Muscle layer of duodenum (tissue), 2 donors: ENCODE data around the gene CHST12.
"Not testable (repeated sequence)": the region's sequence is repeated elsewhere in the genome, so short reads cannot be mapped to it uniquely, and the experiment has no call there.

Experiments used
- H3K27ac ChIP-seq: one replicate; pipeline ENCODE4 v1.7.0; 2013; ENCODE audit warnings: mild to moderate bottlenecking, low read length
- H3K27me3 ChIP-seq: one replicate; pipeline ENCODE4 v1.7.0; 2013; ENCODE audit warnings: low read depth, mild to moderate bottlenecking, control low read depth, low read length
- H3K36me3 ChIP-seq, 2 donors: one replicate each; pipeline ENCODE4 v1.7.0; 2013; ENCODE audit warnings: low read length in 2 of 2, control low read depth in 1 of 2, mild to moderate bottlenecking in 1 of 2; ENCODE audit not compliant: insufficient read depth in 2 of 2, control insufficient read depth in 1 of 2
- H3K4me1 ChIP-seq, 2 donors: one replicate each; pipeline ENCODE4 v1.7.0; 2013; ENCODE audit warnings: low read length in 2 of 2, mild to moderate bottlenecking in 2 of 2, control low read depth in 1 of 2, moderate library complexity in 1 of 2; ENCODE audit not compliant: insufficient read depth in 2 of 2, control insufficient read depth in 1 of 2
- H3K4me3 ChIP-seq, 2 donors: one replicate each; pipeline ENCODE4 v1.7.0; 2013; ENCODE audit warnings: low read length in 2 of 2, low read depth in 1 of 2, mild to moderate bottlenecking in 1 of 2
- H3K9me3 ChIP-seq, 2 donors: one replicate each; pipeline ENCODE4 v1.7.0; 2013; ENCODE audit warnings: low read length in 2 of 2, control low read depth in 1 of 2, mild to moderate bottlenecking in 1 of 2; ENCODE audit not compliant: control insufficient read depth in 1 of 2
- donor health status: healthy.

The CHST12 gene

GRCh38 chr7:2362385-2363088 is 40.9 kb upstream of the CHST12 start:
- Histone ChIP-seq H3K27me3 (no peaks in the 10 kb centered on the region), H3K4me3 (no peak overlapping the region), H3K4me1 (peaks cover 8 to 25% of the 10 kb centered on the region in 2 donors), H3K36me3 (peaks cover 60% of the 10 kb centered on the region in 2 donors), H3K27ac (no peak overlapping the region), H3K9me3 (no peaks in the 10 kb centered on the region)

DNA sequence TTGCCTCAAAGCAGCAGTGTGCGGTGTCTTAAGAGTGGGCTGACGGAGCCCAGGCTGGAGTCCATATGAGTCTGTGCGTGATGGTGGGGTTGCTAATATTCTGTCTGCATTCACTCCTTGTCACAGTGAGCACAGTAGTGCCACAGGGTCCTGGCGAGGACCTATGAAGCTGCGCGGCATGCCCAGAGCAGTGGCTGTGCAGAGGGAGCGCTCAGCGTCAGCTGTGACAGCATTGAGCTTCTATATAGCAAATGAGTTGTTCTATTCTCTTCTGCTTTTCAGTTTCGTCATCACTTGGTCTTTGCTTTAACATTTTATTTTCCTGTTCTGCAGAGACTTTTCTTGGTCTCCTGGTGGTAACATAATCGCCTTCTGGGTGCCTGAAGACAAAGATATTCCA is 34.3 kb upstream of the CHST12 start:
- H3K4me1 ChIP-seq = no peaks in the 10 kb centered on the region
- H3K27ac ChIP-seq = no peak overlapping the region
- H3K4me3 ChIP-seq = no peak overlapping the region
- H3K9me3 ChIP-seq = no peaks in the 10 kb centered on the region
- no peaks in the 10 kb centered on the region for H3K27me3 ChIP-seq
- H3K36me3 ChIP-seq = peaks cover 79 to 96% of the 10 kb centered on the region in 2 donors

DNA sequence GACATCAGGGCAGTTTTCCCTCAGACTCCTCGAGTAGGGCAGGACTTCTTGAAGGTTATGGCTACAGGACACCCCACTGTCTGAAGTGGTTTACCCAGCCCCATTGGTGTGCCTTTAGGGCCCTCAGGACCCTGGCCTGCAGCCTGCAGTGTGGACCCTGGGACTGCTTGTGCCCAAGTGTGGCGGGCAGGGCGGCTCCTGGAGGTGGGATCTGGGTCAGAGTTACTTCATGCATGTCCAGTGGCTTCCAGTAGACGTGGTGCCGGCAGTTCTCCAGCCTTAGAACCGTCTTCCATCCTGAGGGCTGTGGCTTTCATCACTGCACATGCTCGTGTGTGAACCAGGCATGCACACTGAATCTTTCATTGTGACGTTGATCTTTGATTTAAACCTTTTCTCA is 32.1 kb upstream of the CHST12 start:
- Histone ChIP-seq H3K9me3 (no peaks in the 10 kb centered on the region), H3K4me1 (no peaks in the 10 kb centered on the region), H3K27ac (no peak overlapping the region), H3K4me3 (no peak overlapping the region), H3K36me3 (peaks cover 83 to 96% of the 10 kb centered on the region in 2 donors), H3K27me3 (no peaks in the 10 kb centered on the region)

DNA sequence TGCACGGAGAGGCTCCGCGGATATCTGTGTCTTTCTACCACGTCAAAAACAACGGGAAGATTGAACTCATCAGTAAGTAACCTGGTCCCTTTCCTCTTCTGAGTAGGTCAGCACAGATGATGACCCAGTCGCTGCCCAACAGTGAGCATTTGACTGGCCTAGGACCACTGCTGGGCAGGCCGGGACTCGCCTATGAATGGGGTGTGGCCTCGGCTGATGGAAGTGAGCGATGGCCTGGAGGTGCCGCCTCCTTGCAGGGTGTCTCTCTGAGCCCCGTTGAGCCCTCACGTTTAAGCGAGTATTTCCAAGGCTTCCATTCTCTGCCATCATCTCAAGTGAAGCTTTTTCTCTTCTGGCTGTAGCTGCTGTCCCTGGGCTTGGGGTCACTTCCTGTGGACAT is 30.7 kb upstream of the CHST12 start:
- peaks cover 86 to 95% of the 10 kb centered on the region in 2 donors for H3K36me3 ChIP-seq
- no peaks in the 10 kb centered on the region for H3K4me1 ChIP-seq

DNA sequence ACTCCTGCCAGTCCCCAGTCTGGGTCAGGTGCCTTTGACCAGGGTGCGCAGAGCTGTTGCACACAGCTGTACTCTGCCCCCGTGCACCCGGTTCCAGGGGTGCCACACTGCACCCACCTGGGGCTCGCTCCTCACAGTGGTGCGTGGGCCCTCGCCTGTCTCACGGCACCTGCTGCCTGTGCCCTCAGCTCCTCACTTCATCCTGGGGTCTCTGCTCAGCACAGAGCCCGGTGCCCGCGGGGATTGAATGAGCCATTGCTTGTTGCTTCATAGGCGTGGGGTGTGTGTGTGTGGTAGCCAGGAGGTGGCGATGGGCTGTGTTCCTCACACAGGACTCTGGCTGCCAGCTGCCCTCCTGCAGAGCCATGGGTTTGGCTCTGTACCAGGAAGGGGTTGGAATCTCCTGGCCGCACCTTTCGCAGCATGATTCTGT is 30.3 kb upstream of the CHST12 start:
- peaks cover 86 to 91% of the 10 kb centered on the region in 2 donors for H3K36me3 ChIP-seq
- H3K27me3 ChIP-seq = no peaks in the 10 kb centered on the region
- no peak overlapping the region for H3K4me3 ChIP-seq
- H3K27ac ChIP-seq = no peak overlapping the region
- no peaks in the 10 kb centered on the region for H3K9me3 ChIP-seq
- H3K4me1 ChIP-seq = no peaks in the 10 kb centered on the region

More for the DNA sequence above, 30.7 kb upstream of the CHST12 start:
- Histone ChIP-seq H3K9me3 (no peaks in the 10 kb centered on the region), H3K4me3 (no peak overlapping the region), H3K27me3 (no peaks in the 10 kb centered on the region), H3K27ac (no peak overlapping the region)

GRCh38 chr7:2373646-2374045 is 29.8 kb upstream of the CHST12 start:
- Histone ChIP-seq H3K36me3 (peaks cover 85 to 91% of the 10 kb centered on the region in 2 donors), H3K4me3 (no peak overlapping the region), H3K27me3 (no peaks in the 10 kb centered on the region), H3K4me1 (no peaks in the 10 kb centered on the region), H3K9me3 (no peaks in the 10 kb centered on the region), H3K27ac (no peak overlapping the region)

DNA sequence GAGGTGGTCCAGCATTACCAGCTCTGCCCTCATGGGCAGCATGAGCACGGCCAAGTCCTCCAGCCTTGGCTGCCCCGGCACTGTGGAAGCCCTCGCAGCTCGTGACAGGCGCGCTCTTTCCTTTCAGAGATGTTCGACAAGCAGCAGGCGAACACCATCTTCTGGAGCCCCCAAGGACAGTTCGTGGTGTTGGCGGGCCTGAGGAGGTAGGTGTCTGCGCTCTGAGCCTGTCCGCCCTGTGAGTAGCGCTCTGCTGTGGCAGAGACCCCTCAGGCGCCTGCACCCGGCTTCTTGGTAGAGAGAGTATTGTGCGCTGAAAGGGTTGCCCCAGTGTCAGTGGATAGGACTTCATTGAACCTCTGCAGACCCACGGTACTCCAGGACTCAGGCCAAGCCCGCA is 29.0 kb upstream of the CHST12 start:
- H3K4me3 ChIP-seq = no peak overlapping the region
- no peaks in the 10 kb centered on the region for H3K4me1 ChIP-seq
- H3K27ac ChIP-seq = no peak overlapping the region
- H3K36me3 ChIP-seq = peaks cover 85 to 91% of the 10 kb centered on the region in 2 donors
- no peaks in the 10 kb centered on the region for H3K27me3 ChIP-seq
- H3K9me3 ChIP-seq = no peaks in the 10 kb centered on the region

- Histone ChIP-seq H3K4me3 (no peak overlapping the region), H3K36me3 (peaks cover 84 to 92% of the 10 kb centered on the region in 2 donors)
These were observed 28.3 kb upstream of the CHST12 start for GRCh38 chr7:2374830-2375728.

GRCh38 chr7:2376351-2377154 is 26.9 kb upstream of the CHST12 start:
- Histone ChIP-seq H3K4me1 (no peaks in the 10 kb centered on the region), H3K27ac (no peak overlapping the region), H3K4me3 (no peak overlapping the region), H3K9me3 (no peaks in the 10 kb centered on the region), H3K36me3 (peaks cover 72 to 94% of the 10 kb centered on the region in 2 donors), H3K27me3 (no peaks in the 10 kb centered on the region)

More at GRCh38 chr7:2374830-2375728, 28.3 kb upstream of the CHST12 start:
- no peaks in the 10 kb centered on the region for H3K4me1 ChIP-seq
- no peak overlapping the region for H3K27ac ChIP-seq
- H3K27me3 ChIP-seq = no peaks in the 10 kb centered on the region
- H3K9me3 ChIP-seq = no peaks in the 10 kb centered on the region

DNA sequence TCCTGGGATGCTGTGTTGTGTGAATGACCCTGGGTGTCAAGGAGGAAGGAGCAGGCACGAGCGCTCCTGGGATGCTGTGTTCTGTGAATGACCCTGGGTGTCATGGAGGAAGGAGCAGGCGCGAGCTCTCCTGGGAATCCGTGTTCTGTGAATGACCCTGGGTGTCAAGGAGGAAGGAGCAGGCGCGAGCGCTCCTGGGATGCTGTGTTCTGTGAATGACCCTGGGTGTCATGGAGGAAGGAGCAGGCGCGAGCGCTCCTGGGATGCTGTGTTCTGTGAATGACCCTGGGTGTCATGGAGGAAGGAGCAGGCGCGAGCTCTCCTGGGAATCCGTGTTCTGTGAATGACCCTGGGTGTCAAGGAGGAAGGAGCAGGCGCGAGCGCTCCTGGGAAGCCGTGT is 25.9 kb upstream of the CHST12 start:
- H3K27ac ChIP-seq, H3K9me3 ChIP-seq, H3K4me1 ChIP-seq, H3K27me3 ChIP-seq, H3K4me3 ChIP-seq: not testable (repeated sequence)
- H3K36me3 ChIP-seq = peaks cover 63 to 93% of the 10 kb centered on the region in 2 donors

DNA sequence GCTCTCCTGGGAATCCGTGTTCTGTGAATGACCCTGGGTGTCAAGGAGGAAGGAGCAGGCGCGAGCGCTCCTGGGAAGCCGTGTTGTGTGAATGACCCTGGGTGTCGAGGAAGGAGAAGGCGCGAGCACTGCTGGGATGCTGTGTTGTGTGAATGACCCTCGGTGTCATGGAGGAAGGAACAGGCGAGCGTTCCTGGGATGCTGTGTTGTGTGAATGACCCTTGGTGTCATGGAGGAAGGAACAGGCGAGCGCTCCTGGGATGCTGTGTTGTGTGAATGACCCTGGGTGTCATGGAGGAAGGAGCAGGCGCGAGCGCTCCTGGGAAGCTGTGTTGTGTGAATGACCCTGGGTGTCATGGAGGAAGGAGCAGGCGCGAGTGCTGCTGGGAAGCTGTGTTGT is 25.3 kb upstream of the CHST12 start:
- H3K27me3 ChIP-seq, H3K4me1 ChIP-seq, H3K9me3 ChIP-seq, H3K27ac ChIP-seq, H3K4me3 ChIP-seq: not testable (repeated sequence)
- H3K36me3 ChIP-seq = peaks cover 56 to 89% of the 10 kb centered on the region in 2 donors
